UCSD-AML1 (cell line): ENCODE measurements around the gene FREM2.

Experiments used
- DNase-seq: peaks from one replicate; lab custom pipeline; 2025; ENCODE audit not compliant: unreplicated experiment; lab: John Stamatoyannopoulos, UW

Gene FREM2

GRCh38 chr13:38686577-38687245 is at the start of gene FREM2:
Gene FREM2, plus strand, starts transcription at chr13:38687077. Its CDS starts 268 bp downstream, at chr13:38687345.
- no peak for DNase-seq

GRCh38 chr13:38637576-38637975 is 49.3 kb upstream of the FREM2 start:
- DNase-seq, result no peak

GRCh38 chr13:38641164-38641948 is 45.5 kb upstream of the FREM2 start:
- DNase-seq, result no peak

- no peak for DNase-seq
These were observed 39.6 kb upstream of the FREM2 start for GRCh38 chr13:38647312-38647711.

GRCh38 chr13:38648912-38649311 is 38.0 kb upstream of the FREM2 start:
- no peak for DNase-seq

- DNase-seq, result no peak
These were observed 30.2 kb upstream of the FREM2 start for GRCh38 chr13:38656699-38657098.

GRCh38 chr13:38657191-38657590 is 29.7 kb upstream of the FREM2 start:
- DNase-seq, result no peak

GRCh38 chr13:38658906-38659305 is 28.0 kb upstream of the FREM2 start:
- no peak for DNase-seq

- DNase-seq, result no peak
These were observed 25.7 kb upstream of the FREM2 start for GRCh38 chr13:38661010-38661675.

GRCh38 chr13:38662362-38662761 is 24.5 kb upstream of the FREM2 start:
- DNase-seq, result no peak

GRCh38 chr13:38664906-38665305 is 22.0 kb upstream of the FREM2 start:
- no peak for DNase-seq

- no peak for DNase-seq
These were observed 19.3 kb upstream of the FREM2 start for GRCh38 chr13:38667526-38668109.

- no peak for DNase-seq
These were observed 17.5 kb upstream of the FREM2 start for GRCh38 chr13:38669234-38669964.

- DNase-seq, result no peak
These were observed 16.2 kb upstream of the FREM2 start for GRCh38 chr13:38670627-38671026.

- DNase-seq, result no peak
These were observed 14.9 kb upstream of the FREM2 start for GRCh38 chr13:38671980-38672379.

- no peak for DNase-seq
These were observed 12.7 kb upstream of the FREM2 start for GRCh38 chr13:38674208-38674607.

- DNase-seq, result no peak
These were observed 6.0 kb upstream of the FREM2 start for GRCh38 chr13:38680912-38681311.

- no peak for DNase-seq
These were observed 2.2 kb upstream of the FREM2 start for GRCh38 chr13:38684714-38685113.

GRCh38 chr13:38685431-38685830 is 1.4 kb upstream of the FREM2 start:
- DNase-seq, result no peak

GRCh38 chr13:38685974-38686576 is 802 bp upstream of the FREM2 start:
- DNase-seq, result no peak
